Measurements from ENCODE around the gene ADNP2.

DNA sequence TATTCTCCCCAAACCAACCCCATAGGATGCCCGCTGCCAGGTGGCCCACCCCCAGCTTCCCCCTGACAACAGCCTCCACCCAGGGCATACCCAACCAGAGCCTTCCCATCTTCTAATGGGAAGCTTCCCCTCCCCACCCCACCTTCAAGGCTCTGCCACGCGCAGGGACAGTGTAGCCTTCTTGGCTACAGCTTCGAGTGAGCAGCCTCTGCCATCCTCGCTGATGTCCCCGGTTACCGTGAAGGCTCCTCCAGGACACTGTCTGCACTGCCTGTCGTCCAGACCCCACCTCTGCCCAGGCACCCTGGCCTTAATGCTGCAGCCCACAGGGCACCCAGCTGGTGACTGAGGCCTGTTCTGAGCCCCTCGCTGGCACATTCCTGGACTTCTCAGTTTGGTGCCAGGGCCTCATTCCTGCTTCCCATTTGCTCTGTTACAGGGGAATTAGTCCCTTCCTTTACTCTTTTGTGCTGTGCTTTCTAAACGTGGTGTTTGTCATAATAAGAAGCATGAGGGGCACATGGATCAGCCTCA lies 13.0 kb upstream of the ADNP2 start:
- TF ChIP-seq, protein P1, sequence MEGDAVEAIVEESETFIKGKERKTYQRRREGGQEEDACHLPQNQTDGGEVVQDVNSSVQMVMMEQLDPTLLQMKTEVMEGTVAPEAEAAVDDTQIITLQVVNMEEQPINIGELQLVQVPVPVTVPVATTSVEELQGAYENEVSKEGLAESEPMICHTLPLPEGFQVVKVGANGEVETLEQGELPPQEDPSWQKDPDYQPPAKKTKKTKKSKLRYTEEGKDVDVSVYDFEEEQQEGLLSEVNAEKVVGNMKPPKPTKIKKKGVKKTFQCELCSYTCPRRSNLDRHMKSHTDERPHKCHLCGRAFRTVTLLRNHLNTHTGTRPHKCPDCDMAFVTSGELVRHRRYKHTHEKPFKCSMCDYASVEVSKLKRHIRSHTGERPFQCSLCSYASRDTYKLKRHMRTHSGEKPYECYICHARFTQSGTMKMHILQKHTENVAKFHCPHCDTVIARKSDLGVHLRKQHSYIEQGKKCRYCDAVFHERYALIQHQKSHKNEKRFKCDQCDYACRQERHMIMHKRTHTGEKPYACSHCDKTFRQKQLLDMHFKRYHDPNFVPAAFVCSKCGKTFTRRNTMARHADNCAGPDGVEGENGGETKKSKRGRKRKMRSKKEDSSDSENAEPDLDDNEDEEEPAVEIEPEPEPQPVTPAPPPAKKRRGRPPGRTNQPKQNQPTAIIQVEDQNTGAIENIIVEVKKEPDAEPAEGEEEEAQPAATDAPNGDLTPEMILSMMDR (IDR thresholded peaks at IDR 0.05), result no peak
- no peak for TF ChIP-seq POLR2A (IDR thresholded peaks at IDR 0.05)
